Measurements from ENCODE around the gene TRERF1. TPM values are rescaled to one million over a fixed set of nuclear protein-coding genes. Genes with fewer than 3 reads are reported as not detected.

TRERF1 gene
- total RNA-seq, 6 donors from 2014 or later = 2.0 to 7.3 (median 5.4) TPM

- peak in 1 of 2 donors; percentile 53 for DNase-seq
- H3K27ac ChIP-seq = peak overlapping the region in 3 of 4 donors; percentile 23 to 49 (median 43)
- H3K27me3 ChIP-seq = no peaks in the 10 kb centered on the region
- WGBS, 2 donors = 40 to 57% methylated on average over 5 of the region's 5 CpGs
- H3K36me3 ChIP-seq = no peaks in the 10 kb centered on the region
- TF ChIP-seq EP300 (IDR thresholded peaks at IDR 0.05) = no peak
- TF ChIP-seq CTCF (IDR thresholded peaks at IDR 0.05) = no peak
- TF ChIP-seq POLR2A (IDR thresholded peaks at IDR 0.05) = no peak
- TF ChIP-seq POLR2AphosphoS5 (IDR thresholded peaks at IDR 0.05) = no peak
- H3K9me3 ChIP-seq = no peaks in the 10 kb centered on the region
- peaks cover 20 to 29% (median 25%) of the 10 kb centered on the region in 4 donors for H3K4me1 ChIP-seq
- peak in 1 of 2 donors; percentile 82 for ATAC-seq (ENCODE audit: low FRiP score in 2 of 2)
- H3K4me3 ChIP-seq = no peak overlapping the region
These were observed 47.2 kb downstream of the TRERF1 start for GRCh38 chr6:42404484-42404883.

GRCh38 chr6:42403831-42404230 lies 47.9 kb downstream of the TRERF1 start:
- Histone ChIP-seq H3K27me3 (no peaks in the 10 kb centered on the region), H3K4me1 (peaks cover 20 to 29% (median 25%) of the 10 kb centered on the region in 4 donors), H3K4me3 (no peak overlapping the region), H3K27ac (peak overlapping the region in 3 of 4 donors; percentile 23 to 49 (median 43)), H3K36me3 (no peaks in the 10 kb centered on the region), H3K9me3 (no peaks in the 10 kb centered on the region)
- TF ChIP-seq CTCF (IDR thresholded peaks at IDR 0.05) (no peak), POLR2A (IDR thresholded peaks at IDR 0.05) (no peak), POLR2AphosphoS5 (IDR thresholded peaks at IDR 0.05) (no peak), EP300 (IDR thresholded peaks at IDR 0.05) (no peak)
- DNase-seq (peak; percentile 32 to 55), ATAC-seq (ENCODE audit: low FRiP score in 2 of 2) (no peak)
- WGBS, 2 donors = 77 to 86% methylated on average over 3 to 5 of the region's 5 CpGs

GRCh38 chr6:42403421-42403820 lies 48.3 kb downstream of the TRERF1 start:
- Histone ChIP-seq H3K4me3 (no peak overlapping the region), H3K27ac (peak overlapping the region in 3 of 4 donors; percentile 23 to 49 (median 43)), H3K4me1 (peaks cover 20 to 29% (median 25%) of the 10 kb centered on the region in 4 donors), H3K27me3 (no peaks in the 10 kb centered on the region), H3K9me3 (no peaks in the 10 kb centered on the region), H3K36me3 (no peaks in the 10 kb centered on the region)
- TF ChIP-seq POLR2AphosphoS5 (IDR thresholded peaks at IDR 0.05) = no peak
- WGBS, 2 donors = 78 to 88% methylated on average over 7 of the region's 7 CpGs
- DNase-seq = peak in 1 of 2 donors; percentile 24
- ATAC-seq (ENCODE audit: low FRiP score in 2 of 2) = no peak

- Histone ChIP-seq H3K4me1 (peaks cover 20 to 27% (median 24%) of the 10 kb centered on the region in 4 donors), H3K27ac (no peak overlapping the region), H3K27me3 (no peaks in the 10 kb centered on the region), H3K4me3 (no peak overlapping the region), H3K9me3 (no peaks in the 10 kb centered on the region), H3K36me3 (no peaks in the 10 kb centered on the region)
- no peak for TF ChIP-seq POLR2AphosphoS5 (IDR thresholded peaks at IDR 0.05)
- TF ChIP-seq CTCF (IDR thresholded peaks at IDR 0.05) = no peak
- TF ChIP-seq POLR2A (IDR thresholded peaks at IDR 0.05) = no peak
- TF ChIP-seq EP300 (IDR thresholded peaks at IDR 0.05) = no peak
- 62 to 76% methylated on average over 5 of the region's 5 CpGs for whole genome bisulfite sequencing, 2 donors
- no peak for DNase-seq
- ATAC-seq (ENCODE audit: low FRiP score in 2 of 2) = no peak
These were observed 49.5 kb downstream of the TRERF1 start for GRCh38 chr6:42402184-42402583.

GRCh38 chr6:42401613-42401951 lies 50.1 kb downstream of the TRERF1 start:
- DNase-seq (no peak), ATAC-seq (ENCODE audit: low FRiP score in 2 of 2) (no peak)
- 85% methylated on average over 2 to 3 of the region's 3 CpGs for WGBS, 2 donors
- Histone ChIP-seq H3K36me3 (no peaks in the 10 kb centered on the region), H3K27me3 (no peaks in the 10 kb centered on the region), H3K27ac (no peak overlapping the region), H3K4me3 (no peak overlapping the region), H3K9me3 (no peaks in the 10 kb centered on the region), H3K4me1 (peaks cover 16 to 25% (median 20%) of the 10 kb centered on the region in 4 donors)
- no peak for TF ChIP-seq POLR2A (IDR thresholded peaks at IDR 0.05)
- TF ChIP-seq EP300 (IDR thresholded peaks at IDR 0.05) = no peak
- no peak for TF ChIP-seq POLR2AphosphoS5 (IDR thresholded peaks at IDR 0.05)
- TF ChIP-seq CTCF (IDR thresholded peaks at IDR 0.05) = no peak

All from upper lobe of left lung (tissue), 6 donors.